Measurements from ENCODE around the gene DTNBP1.

- TF ChIP-seq CTCF (IDR thresholded peaks at IDR 0.05): no peak
- no peak for TF ChIP-seq POLR2A (IDR thresholded peaks at IDR 0.05)
These were observed 147.6 kb downstream of the DTNBP1 start for GRCh38 chr6:15515226-15515625.

Data from adrenal gland (tissue), 5 donors.